ENCODE measurements around the gene EVA1B. TPM values are rescaled to one million over a fixed set of nuclear protein-coding genes. Genes with fewer than 3 reads are reported as not detected.

The EVA1B gene
- total and polyA plus RNA-seq, 2 of the 13 experiments (the other 11 are each of a cell fraction or from before 2014, with no cell fraction given), result 3.9 to 6.6 TPM

GRCh38 chr1:36323636-36324352 lies at the start of gene EVA1B (continued):
- no peak for TF ChIP-seq ZNF781 (CRISPR knock-in tag; IDR thresholded peaks at IDR 0.05; ENCODE audit: borderline replicate concordance, not compliant biosample characterization)
- TF ChIP-seq RBM22 (optimal IDR thresholded peaks at IDR 0.05; ENCODE audit: low read length), result peak; percentile 45
- TF ChIP-seq GLI4 (CRISPR knock-in tag; IDR thresholded peaks at IDR 0.05; ENCODE audit: borderline replicate concordance), result no peak; the same call in 1 of the 2 replicates
- TF ChIP-seq NR2F1 (CRISPR knock-in tag; IDR thresholded peaks at IDR 0.05), result no peak
- no peak for TF ChIP-seq NFRKB (IDR thresholded peaks at IDR 0.05)
- 0 out of 2 replicates have a peak, but pooled peaks have one; percentile 17 for TF ChIP-seq ZNF501 (CRISPR knock-in tag; IDR thresholded peaks at IDR 0.05)
- TF ChIP-seq HDAC1 (CRISPR knock-in tag; IDR thresholded peaks at IDR 0.05), result peak; percentile 76
- no peak for TF ChIP-seq ZNF737 (CRISPR knock-in tag; IDR thresholded peaks at IDR 0.05; ENCODE audit: borderline replicate concordance)
- TF ChIP-seq ZNF598 (CRISPR knock-in tag; IDR thresholded peaks at IDR 0.05; ENCODE audit: borderline replicate concordance), result peak; percentile 73; the same call in 1 of the 2 replicates
- TF ChIP-seq ZNF572 (CRISPR knock-in tag; IDR thresholded peaks at IDR 0.05), result no peak
- TF ChIP-seq KDM2A (CRISPR knock-in tag; IDR thresholded peaks at IDR 0.05; ENCODE audit: borderline replicate concordance, low read depth), result peak; percentile 90
- no peak for TF ChIP-seq REXO4 (CRISPR knock-in tag; IDR thresholded peaks at IDR 0.05; ENCODE audit: borderline replicate concordance)
- no peak for TF ChIP-seq NR3C1 (CRISPR knock-in tag; IDR thresholded peaks at IDR 0.05)
- no peak for TF ChIP-seq MBNL3 (CRISPR knock-in tag; conservative IDR thresholded peaks at IDR 0.05)
- TF ChIP-seq ZNF251 (CRISPR knock-in tag; IDR thresholded peaks at IDR 0.05), result no peak
- TF ChIP-seq ZNF124 (CRISPR knock-in tag; IDR thresholded peaks at IDR 0.05), result peak; percentile 35; the same call in 1 of the 2 replicates
- TF ChIP-seq ZNF580 (CRISPR knock-in tag; IDR thresholded peaks at IDR 0.05; ENCODE audit: borderline replicate concordance, low read depth), result peak; percentile 92
- peak; percentile 17; the same call in 1 of the 2 replicates for TF ChIP-seq CTCF (CRISPR knock-in tag; IDR thresholded peaks at IDR 0.05)
- TF ChIP-seq SIX4 (CRISPR knock-in tag; IDR thresholded peaks at IDR 0.05), result no peak
- peak; percentile 29; the same call in 1 of the 2 replicates for TF ChIP-seq IRF9 (CRISPR knock-in tag; IDR thresholded peaks at IDR 0.05; ENCODE audit: borderline replicate concordance)
- TF ChIP-seq HES4 (CRISPR knock-in tag; IDR thresholded peaks at IDR 0.05; ENCODE audit: borderline replicate concordance), result 0 out of 2 replicates have a peak, but pooled peaks have one; percentile 46
- no peak for TF ChIP-seq ZC3H13 (CRISPR knock-in tag; IDR thresholded peaks at IDR 0.05)
- TF ChIP-seq ATAD3A (CRISPR knock-in tag; IDR thresholded peaks at IDR 0.05), result no peak
- TF ChIP-seq AGO1 (IDR thresholded peaks at IDR 0.05; ENCODE audit: low read depth, low read length, poor library complexity, severe bottlenecking), result peak; percentile 94
- no peak for TF ChIP-seq TEF (CRISPR knock-in tag; IDR thresholded peaks at IDR 0.05)
